Transverse colon (tissue), 3 donors: ENCODE data around the gene PROK1.

ENCODE experiments used
- POLR2A ChIP-seq: fragments of 450-650 bp; IDR thresholded peaks from one replicate; pipeline ENCODE4 v1.6.1; 2016; ENCODE audit warnings: antibody characterized with exemption, mild to moderate bottlenecking, moderate library complexity
- TF ChIP-seq, protein P1 (sequence below), 5 experiments: fragments of 200-600 bp in 3 of 5; fragments of 450-650 bp in 2 of 5; sonication (generic) in 3 of 5; IDR thresholded peaks; 1 replicate in 2 of 5; 2 replicates in 3 of 5; pipeline ENCODE4 v1.5.1; 2016 to 2017; ENCODE audit warnings: antibody characterized with exemption in 5 of 5, inconsistent platforms in 3 of 5, mild to moderate bottlenecking in 2 of 5, moderate library complexity in 1 of 5

DNA sequence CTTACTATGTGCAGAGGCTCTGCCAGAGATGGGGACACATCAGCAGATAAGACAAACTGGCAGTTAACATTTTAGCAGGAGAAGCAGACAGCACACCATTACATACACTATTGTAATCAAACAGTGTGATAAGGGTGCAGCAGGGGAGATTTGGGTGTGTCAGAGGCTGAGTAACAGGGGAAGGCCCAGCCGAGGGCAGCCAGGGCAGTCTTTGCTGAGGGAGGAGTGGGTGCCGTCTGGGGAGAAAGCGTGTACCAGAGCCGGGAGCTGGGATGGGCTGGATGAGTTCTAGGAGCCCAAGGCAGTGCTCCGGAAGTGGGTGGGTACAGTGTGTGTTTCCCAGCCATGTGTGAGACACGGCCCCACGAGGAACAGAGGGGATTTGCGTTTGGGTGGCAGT lies 36.8 kb downstream of the PROK1 start:
- no peak for TF ChIP-seq POLR2A
- TF ChIP-seq, protein P1, sequence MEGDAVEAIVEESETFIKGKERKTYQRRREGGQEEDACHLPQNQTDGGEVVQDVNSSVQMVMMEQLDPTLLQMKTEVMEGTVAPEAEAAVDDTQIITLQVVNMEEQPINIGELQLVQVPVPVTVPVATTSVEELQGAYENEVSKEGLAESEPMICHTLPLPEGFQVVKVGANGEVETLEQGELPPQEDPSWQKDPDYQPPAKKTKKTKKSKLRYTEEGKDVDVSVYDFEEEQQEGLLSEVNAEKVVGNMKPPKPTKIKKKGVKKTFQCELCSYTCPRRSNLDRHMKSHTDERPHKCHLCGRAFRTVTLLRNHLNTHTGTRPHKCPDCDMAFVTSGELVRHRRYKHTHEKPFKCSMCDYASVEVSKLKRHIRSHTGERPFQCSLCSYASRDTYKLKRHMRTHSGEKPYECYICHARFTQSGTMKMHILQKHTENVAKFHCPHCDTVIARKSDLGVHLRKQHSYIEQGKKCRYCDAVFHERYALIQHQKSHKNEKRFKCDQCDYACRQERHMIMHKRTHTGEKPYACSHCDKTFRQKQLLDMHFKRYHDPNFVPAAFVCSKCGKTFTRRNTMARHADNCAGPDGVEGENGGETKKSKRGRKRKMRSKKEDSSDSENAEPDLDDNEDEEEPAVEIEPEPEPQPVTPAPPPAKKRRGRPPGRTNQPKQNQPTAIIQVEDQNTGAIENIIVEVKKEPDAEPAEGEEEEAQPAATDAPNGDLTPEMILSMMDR (IDR thresholded peaks at IDR 0.05) = no peak
